Ovary (tissue), 3 donors: ENCODE data around the gene PDE7B.

Experiments used
- POLR2A ChIP-seq: fragments of 450-650 bp; IDR thresholded peaks from one replicate; pipeline ENCODE4 v1.6.1; 2017; ENCODE audit warnings: antibody characterized with exemption, mild to moderate bottlenecking, moderate library complexity
- TF ChIP-seq, protein P1 (sequence below), 3 donors: fragments of 450-650 bp in 2 of 3; fragments of 200-600 bp in 1 of 3; IDR thresholded peaks; one replicate each; pipeline versions ENCODE4 v1.5.1 to v1.8.0; 2016 to 2022; ENCODE audit warnings: antibody characterized with exemption in 3 of 3, mild to moderate bottlenecking in 1 of 3
- donor health status: DM: no; HTN: no; CAD: no.

- no peak for TF ChIP-seq POLR2A
- TF ChIP-seq, protein P1, sequence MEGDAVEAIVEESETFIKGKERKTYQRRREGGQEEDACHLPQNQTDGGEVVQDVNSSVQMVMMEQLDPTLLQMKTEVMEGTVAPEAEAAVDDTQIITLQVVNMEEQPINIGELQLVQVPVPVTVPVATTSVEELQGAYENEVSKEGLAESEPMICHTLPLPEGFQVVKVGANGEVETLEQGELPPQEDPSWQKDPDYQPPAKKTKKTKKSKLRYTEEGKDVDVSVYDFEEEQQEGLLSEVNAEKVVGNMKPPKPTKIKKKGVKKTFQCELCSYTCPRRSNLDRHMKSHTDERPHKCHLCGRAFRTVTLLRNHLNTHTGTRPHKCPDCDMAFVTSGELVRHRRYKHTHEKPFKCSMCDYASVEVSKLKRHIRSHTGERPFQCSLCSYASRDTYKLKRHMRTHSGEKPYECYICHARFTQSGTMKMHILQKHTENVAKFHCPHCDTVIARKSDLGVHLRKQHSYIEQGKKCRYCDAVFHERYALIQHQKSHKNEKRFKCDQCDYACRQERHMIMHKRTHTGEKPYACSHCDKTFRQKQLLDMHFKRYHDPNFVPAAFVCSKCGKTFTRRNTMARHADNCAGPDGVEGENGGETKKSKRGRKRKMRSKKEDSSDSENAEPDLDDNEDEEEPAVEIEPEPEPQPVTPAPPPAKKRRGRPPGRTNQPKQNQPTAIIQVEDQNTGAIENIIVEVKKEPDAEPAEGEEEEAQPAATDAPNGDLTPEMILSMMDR (IDR thresholded peaks at IDR 0.05), result no peak
These were observed 59.5 kb downstream of the PDE7B start for GRCh38 chr6:135910790-135911618.
